Ishikawa (cell line): ENCODE data around the gene TAT.
A peak's percentile ranks its signal among the peaks of the same experiment; 100 is the strongest.

Source experiments
- CEBPB ChIP-seq: IDR thresholded peaks from 2 replicates; pipeline ENCODE4 v1.6.1; 2012
- CREB1 ChIP-seq: IDR thresholded peaks from 2 replicates; pipeline ENCODE4 v1.6.1; 2012; ENCODE audit warnings: low read depth
- EGR1 ChIP-seq: IDR thresholded peaks from 2 replicates; pipeline ENCODE4 v1.6.1; 2012
- EP300 ChIP-seq: IDR thresholded peaks from 2 replicates; pipeline ENCODE4 v1.6.1; 2012; ENCODE audit warnings: borderline replicate concordance
- FOXM1 ChIP-seq: IDR thresholded peaks from 2 replicates; pipeline ENCODE4 v1.6.1; 2012; ENCODE audit warnings: low read depth, borderline replicate concordance
- NFIC ChIP-seq: IDR thresholded peaks from 2 replicates; pipeline ENCODE4 v1.6.1; 2012
- RAD21 ChIP-seq: IDR thresholded peaks from 2 replicates; pipeline ENCODE4 v1.6.1; 2012; ENCODE audit warnings: low read depth
- TAF1 ChIP-seq: IDR thresholded peaks from 2 replicates; pipeline ENCODE4 v1.6.1; 2012; ENCODE audit warnings: low read depth, mild to moderate bottlenecking
- TCF12 ChIP-seq: IDR thresholded peaks from 2 replicates; pipeline ENCODE4 v1.6.1; 2012; ENCODE audit warnings: low read depth
- TEAD4 ChIP-seq: IDR thresholded peaks from 2 replicates; pipeline ENCODE4 v1.6.1; 2012
- YY1 ChIP-seq: IDR thresholded peaks from 2 replicates; pipeline ENCODE4 v1.6.1; 2012; ENCODE audit warnings: low read depth
- ZBTB7A ChIP-seq: IDR thresholded peaks from 2 replicates; pipeline ENCODE4 v1.6.1; 2012; ENCODE audit warnings: low read depth
- TF ChIP-seq, protein P1 (sequence below): IDR thresholded peaks from 2 replicates; pipeline ENCODE4 v1.6.1; 2012; ENCODE audit warnings: low read depth, mild to moderate bottlenecking
- TF ChIP-seq, protein P2 (sequence below): IDR thresholded peaks from 2 replicates; pipeline ENCODE4 v1.6.1; 2012
- TF ChIP-seq, protein P3 (sequence below): IDR thresholded peaks from 2 replicates; pipeline ENCODE4 v1.6.1; 2012

The TAT gene

DNA sequence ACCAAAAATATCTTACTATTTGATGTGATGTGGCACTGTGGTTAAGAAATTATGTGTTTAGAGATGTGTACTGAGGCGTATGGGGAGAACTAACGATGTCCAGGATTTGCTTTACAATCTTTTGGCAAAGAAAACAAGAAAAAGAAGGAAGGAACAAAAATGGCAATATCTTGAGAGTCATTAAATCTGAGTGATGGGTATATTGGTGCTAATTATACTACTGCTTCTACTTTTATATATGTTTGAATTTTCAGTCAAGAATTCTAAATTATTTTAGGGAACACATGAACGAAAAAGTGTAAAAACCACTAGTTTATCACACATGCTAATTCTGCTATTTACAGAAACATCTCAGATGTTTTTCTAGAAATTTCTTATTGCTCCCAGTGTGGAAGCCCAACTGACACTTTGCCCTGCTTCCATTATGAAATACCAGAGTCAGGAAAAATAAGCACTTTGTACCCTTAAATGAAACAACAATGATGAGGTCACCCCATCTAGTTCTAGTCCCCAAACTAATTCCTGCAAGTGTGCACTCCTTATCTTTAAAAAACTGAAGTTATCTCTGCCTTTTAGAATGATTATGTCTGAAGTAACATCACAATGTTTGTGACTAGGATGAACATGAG, 18.8 kb downstream of the TAT start:
- TF ChIP-seq NFIC (no peak), ZBTB7A (no peak), CREB1 (no peak)

DNA sequence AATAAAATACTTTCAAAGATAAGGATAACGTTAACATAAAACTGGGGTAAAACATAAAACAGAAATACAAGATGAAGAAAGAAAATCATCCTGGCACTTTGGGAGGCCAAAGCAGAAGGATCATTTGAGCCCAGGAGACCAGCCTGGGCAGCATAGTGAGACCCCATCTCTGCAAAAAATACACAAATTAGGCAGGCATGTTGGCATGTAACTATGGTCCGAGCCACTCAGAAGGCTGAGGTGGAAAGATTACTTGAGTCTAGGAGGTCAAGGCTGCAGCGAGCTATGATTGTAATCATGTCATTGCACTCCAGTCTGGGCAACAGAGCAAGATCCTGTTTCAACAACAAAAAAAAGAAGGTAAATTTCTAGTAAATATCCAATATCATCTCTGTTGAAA, 19.6 kb downstream of the TAT start:
- TF ChIP-seq FOXM1 (no peak), EGR1 (no peak), ZBTB7A (no peak), CEBPB (no peak), RAD21 (no peak), CREB1 (no peak), NFIC (no peak), TEAD4 (no peak), YY1 (no peak), TAF1 (no peak), TCF12 (no peak), EP300 (no peak)
- TF ChIP-seq, protein P1, sequence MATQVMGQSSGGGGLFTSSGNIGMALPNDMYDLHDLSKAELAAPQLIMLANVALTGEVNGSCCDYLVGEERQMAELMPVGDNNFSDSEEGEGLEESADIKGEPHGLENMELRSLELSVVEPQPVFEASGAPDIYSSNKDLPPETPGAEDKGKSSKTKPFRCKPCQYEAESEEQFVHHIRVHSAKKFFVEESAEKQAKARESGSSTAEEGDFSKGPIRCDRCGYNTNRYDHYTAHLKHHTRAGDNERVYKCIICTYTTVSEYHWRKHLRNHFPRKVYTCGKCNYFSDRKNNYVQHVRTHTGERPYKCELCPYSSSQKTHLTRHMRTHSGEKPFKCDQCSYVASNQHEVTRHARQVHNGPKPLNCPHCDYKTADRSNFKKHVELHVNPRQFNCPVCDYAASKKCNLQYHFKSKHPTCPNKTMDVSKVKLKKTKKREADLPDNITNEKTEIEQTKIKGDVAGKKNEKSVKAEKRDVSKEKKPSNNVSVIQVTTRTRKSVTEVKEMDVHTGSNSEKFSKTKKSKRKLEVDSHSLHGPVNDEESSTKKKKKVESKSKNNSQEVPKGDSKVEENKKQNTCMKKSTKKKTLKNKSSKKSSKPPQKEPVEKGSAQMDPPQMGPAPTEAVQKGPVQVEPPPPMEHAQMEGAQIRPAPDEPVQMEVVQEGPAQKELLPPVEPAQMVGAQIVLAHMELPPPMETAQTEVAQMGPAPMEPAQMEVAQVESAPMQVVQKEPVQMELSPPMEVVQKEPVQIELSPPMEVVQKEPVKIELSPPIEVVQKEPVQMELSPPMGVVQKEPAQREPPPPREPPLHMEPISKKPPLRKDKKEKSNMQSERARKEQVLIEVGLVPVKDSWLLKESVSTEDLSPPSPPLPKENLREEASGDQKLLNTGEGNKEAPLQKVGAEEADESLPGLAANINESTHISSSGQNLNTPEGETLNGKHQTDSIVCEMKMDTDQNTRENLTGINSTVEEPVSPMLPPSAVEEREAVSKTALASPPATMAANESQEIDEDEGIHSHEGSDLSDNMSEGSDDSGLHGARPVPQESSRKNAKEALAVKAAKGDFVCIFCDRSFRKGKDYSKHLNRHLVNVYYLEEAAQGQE: no peak
- TF ChIP-seq, protein P2, sequence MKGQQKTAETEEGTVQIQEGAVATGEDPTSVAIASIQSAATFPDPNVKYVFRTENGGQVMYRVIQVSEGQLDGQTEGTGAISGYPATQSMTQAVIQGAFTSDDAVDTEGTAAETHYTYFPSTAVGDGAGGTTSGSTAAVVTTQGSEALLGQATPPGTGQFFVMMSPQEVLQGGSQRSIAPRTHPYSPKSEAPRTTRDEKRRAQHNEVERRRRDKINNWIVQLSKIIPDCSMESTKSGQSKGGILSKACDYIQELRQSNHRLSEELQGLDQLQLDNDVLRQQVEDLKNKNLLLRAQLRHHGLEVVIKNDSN: no peak
- TF ChIP-seq, protein P3, sequence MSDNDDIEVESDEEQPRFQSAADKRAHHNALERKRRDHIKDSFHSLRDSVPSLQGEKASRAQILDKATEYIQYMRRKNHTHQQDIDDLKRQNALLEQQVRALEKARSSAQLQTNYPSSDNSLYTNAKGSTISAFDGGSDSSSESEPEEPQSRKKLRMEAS: no peak

DNA sequence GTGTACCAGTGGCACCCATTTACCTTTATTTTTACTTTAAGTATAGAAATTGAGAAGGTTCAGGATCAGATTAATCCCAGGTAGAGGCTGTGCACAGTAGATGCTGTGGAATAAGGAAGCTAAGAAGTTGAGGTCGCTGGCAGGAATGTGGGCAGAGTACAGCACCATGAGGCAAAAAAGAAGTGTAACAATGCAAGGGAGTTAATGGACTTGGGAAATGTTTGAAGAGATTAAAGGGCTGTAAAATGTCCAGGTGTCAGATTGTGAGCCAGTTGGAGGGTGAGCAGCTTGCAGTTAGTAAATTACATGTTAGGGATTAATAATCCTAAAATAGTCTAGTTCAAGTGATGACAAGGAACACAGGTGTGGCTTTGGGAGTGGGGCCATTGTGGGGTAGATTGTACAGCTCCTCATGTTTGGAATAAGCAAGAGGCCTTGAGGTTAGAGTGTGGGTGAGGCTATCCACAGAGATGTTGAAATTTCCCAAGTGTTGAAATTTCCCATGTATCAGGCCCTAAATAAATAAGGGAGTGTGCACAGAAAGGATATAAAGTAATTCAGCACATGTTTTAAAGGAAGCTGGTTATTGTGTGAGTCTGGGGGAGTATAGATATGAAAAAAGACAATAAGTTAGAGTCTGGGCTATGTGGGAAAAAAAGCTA, 21.5 kb downstream of the TAT start:
- no peak for TF ChIP-seq CEBPB
- no peak for TF ChIP-seq FOXM1
- TF ChIP-seq, protein P2: no peak
- TF ChIP-seq TAF1: no peak
- TF ChIP-seq TEAD4: no peak
- TF ChIP-seq NFIC: no peak
- TF ChIP-seq, protein P3: no peak

- TF ChIP-seq YY1 (no peak), RAD21 (peak; percentile 29; the same call in 1 of the 2 replicates)
Measured at GRCh38 chr16:71552698-71553503, 24.0 kb downstream of the TAT start.

DNA sequence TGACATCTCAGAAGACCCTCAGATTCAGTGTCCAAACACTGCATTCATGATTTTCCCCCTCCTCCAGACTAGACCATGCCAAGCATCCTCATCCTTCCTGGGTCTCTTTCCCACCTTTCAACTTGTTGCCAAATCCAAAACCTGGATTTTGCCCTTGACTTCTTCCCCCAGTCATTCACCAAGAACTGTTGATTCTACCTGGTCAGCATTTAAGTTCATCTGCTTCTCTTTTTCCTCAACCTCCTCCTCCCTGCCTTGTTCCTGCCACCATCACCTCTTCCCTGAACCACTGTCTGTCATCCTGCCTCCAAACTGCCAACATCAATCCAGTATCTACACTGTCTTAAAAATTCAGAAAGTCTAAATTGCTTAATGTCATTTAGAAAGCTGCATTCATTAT, 29.7 kb downstream of the TAT start:
- no peak for TF ChIP-seq CREB1
- TF ChIP-seq TAF1: no peak

DNA sequence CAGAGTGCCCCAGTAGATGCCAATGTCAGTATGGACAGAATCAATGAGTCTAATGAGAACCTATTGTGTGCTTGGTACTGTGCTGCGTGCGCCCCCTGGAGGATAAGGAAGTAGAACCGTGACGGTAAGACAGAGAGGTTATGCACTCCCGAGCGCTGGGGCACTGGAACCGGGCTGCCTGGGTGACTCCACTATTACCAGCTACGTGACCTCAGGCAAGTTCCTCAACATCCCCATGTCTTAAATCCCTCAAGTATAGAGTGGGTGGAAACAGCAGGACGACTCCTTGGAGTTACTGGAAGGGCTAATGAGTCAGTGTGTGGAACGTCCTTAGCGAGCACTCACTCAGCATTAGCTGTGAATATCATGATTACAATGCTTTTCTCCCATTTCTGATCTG, 34.5 kb downstream of the TAT start:
- TF ChIP-seq NFIC (no peak), RAD21 (peak; percentile 56)

- TF ChIP-seq RAD21: peak; percentile 69
- TF ChIP-seq TCF12: no peak
Measured at GRCh38 chr16:71537643-71538042, 39.2 kb downstream of the TAT start.

- TF ChIP-seq NFIC (no peak), CEBPB (no peak), TEAD4 (no peak)
Measured at GRCh38 chr16:71536752-71537499, 40.0 kb downstream of the TAT start.
